Thyroid gland (tissue), 4 donors: Measurements from ENCODE around the gene GLTP. TPM values are rescaled to one million over a fixed set of nuclear protein-coding genes. Genes with fewer than 3 reads are reported as not detected.

Experiments used
- DNase-seq, 2 donors: peaks; one replicate each; pipeline ENCODE4 v3.0.0-alpha.2; 2019
- H3K27ac ChIP-seq, 3 donors: fragments of 200-600 bp; sonication (generic); 1 replicate in 2 of 3; 2 replicates in 1 of 3; pipeline ENCODE4 v1.5.1; 2016 to 2019; ENCODE audit warnings: mild to moderate bottlenecking in 1 of 3, moderate library complexity in 1 of 3
- H3K27me3 ChIP-seq: fragments of 200-600 bp; sonication (generic); one replicate; pipeline ENCODE4 v1.5.1; 2019
- H3K36me3 ChIP-seq, 2 donors: fragments of 200-600 bp; sonication (generic); one replicate each; pipeline ENCODE4 v1.5.1; 2016 to 2019
- H3K4me1 ChIP-seq, 2 donors: fragments of 200-600 bp; sonication (generic); one replicate each; pipeline ENCODE4 v1.5.1; 2017 to 2019
- H3K4me3 ChIP-seq, 3 donors: fragments of 200-600 bp; sonication (generic); replicated peaks in 1 of 3; 1 replicate in 2 of 3; 2 replicates in 1 of 3; pipeline ENCODE4 v1.5.1; 2016; ENCODE audit warnings: mild to moderate bottlenecking in 1 of 3
- H3K9me3 ChIP-seq: fragments of 200-600 bp; sonication (generic); one replicate; pipeline ENCODE4 v1.5.1; 2017
- POLR2A ChIP-seq, 2 donors: fragments of 450-650 bp; IDR thresholded peaks; one replicate each; pipeline ENCODE4 v1.6.1; 2017; ENCODE audit warnings: antibody characterized with exemption in 2 of 2, mild to moderate bottlenecking in 2 of 2, moderate library complexity in 1 of 2
- WGBS, 2 donors: methylation state at CpG; one replicate each; pipeline ENCODE4 v1.1.5; 2017; 5-methylcytosine and 5-hydroxymethylcytosine counted together
- intact Hi-C: fragments of 100-400 bp; cut with DNase I; formaldehyde crosslinking; loops from one replicate; pipeline ENCODE4 v1.15.1; 2023
- total RNA-seq, 4 donors: library from RNA; depleted of rRNA; stranded (reverse); fragments of >200 nt; gene quantifications; one replicate each; pipeline ENCODE4 v1.2.3, GENCODE V29; 2016
- TF ChIP-seq, protein P1 (sequence below), 6 experiments: fragments of 200-600 bp in 3 of 6; fragments of 450-650 bp in 3 of 6; sonication (generic) in 3 of 6; IDR thresholded peaks; one replicate each; pipeline ENCODE4 v1.5.1; 2016 to 2019; ENCODE audit warnings: antibody characterized with exemption in 6 of 6, mild to moderate bottlenecking in 2 of 6, inconsistent platforms in 1 of 6, moderate library complexity in 1 of 6

GLTP gene
- total RNA-seq, 4 donors from 2014 or later = 49.9 to 72.0 (median 60.2) TPM

DNA sequence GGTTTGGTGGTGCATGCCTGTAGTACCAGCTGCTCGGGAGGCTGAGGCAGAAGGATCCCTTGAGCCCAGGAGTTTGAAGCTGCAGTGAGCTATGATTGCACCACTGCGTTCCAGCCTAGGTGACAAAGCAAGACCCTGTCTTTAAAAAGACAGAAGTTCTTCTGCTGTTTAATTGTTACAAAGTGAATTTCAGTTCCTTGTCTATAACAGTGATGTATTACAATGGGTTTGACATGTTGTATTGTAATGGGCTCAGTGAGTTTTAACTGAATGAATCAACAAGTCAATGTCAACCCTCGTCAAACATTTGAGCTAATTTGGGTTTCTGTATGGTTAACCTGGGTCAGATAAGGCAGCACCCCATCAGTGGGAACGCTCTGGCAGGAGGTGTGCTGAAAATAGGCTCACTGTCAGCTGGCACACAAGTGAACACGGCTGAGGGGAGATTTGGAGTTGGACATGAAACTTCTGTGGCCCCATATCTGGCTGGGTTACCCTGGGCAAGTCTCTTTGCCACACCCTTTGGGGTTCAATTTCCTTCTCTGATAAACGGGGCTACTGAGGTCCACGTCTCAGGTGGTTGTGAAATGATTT, 33.1 kb downstream of the GLTP start:
- no peaks in the 10 kb centered on the region for H3K36me3 ChIP-seq
- TF ChIP-seq, protein P1, sequence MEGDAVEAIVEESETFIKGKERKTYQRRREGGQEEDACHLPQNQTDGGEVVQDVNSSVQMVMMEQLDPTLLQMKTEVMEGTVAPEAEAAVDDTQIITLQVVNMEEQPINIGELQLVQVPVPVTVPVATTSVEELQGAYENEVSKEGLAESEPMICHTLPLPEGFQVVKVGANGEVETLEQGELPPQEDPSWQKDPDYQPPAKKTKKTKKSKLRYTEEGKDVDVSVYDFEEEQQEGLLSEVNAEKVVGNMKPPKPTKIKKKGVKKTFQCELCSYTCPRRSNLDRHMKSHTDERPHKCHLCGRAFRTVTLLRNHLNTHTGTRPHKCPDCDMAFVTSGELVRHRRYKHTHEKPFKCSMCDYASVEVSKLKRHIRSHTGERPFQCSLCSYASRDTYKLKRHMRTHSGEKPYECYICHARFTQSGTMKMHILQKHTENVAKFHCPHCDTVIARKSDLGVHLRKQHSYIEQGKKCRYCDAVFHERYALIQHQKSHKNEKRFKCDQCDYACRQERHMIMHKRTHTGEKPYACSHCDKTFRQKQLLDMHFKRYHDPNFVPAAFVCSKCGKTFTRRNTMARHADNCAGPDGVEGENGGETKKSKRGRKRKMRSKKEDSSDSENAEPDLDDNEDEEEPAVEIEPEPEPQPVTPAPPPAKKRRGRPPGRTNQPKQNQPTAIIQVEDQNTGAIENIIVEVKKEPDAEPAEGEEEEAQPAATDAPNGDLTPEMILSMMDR (IDR thresholded peaks at IDR 0.05) = no peak
- no peak for TF ChIP-seq POLR2A (IDR thresholded peaks at IDR 0.05)
- DNase-seq = no peak
- 54 to 66% methylated on average over 7 of the region's 7 CpGs for WGBS, 2 donors
- intact Hi-C loops = no loop called here
- H3K4me1 ChIP-seq = peaks cover 3 to 7% of the 10 kb centered on the region in 2 donors
- H3K27ac ChIP-seq = no peak overlapping the region
- H3K9me3 ChIP-seq = no peaks in the 10 kb centered on the region
- no peaks in the 10 kb centered on the region for H3K27me3 ChIP-seq
- no peak overlapping the region for H3K4me3 ChIP-seq

GRCh38 chr12:109845824-109846205, 34.5 kb downstream of the GLTP start:
- no peak overlapping the region for H3K4me3 ChIP-seq
- intact Hi-C loops = loop anchor here (2.0 kb wide), 1 partner anchor 39 kb away; no protein-coding TSS in a partner anchor
- H3K4me1 ChIP-seq = peaks cover 3 to 7% of the 10 kb centered on the region in 2 donors
- H3K9me3 ChIP-seq = no peaks in the 10 kb centered on the region
- TF ChIP-seq POLR2A (IDR thresholded peaks at IDR 0.05) = no peak
- TF ChIP-seq, protein P1 (IDR thresholded peaks at IDR 0.05) = no peak
- H3K27ac ChIP-seq = no peak overlapping the region
- no peak for DNase-seq
- 80 to 87% methylated on average over 7 of the region's 7 CpGs for WGBS, 2 donors
- H3K27me3 ChIP-seq = no peaks in the 10 kb centered on the region
- H3K36me3 ChIP-seq = no peaks in the 10 kb centered on the region

DNA sequence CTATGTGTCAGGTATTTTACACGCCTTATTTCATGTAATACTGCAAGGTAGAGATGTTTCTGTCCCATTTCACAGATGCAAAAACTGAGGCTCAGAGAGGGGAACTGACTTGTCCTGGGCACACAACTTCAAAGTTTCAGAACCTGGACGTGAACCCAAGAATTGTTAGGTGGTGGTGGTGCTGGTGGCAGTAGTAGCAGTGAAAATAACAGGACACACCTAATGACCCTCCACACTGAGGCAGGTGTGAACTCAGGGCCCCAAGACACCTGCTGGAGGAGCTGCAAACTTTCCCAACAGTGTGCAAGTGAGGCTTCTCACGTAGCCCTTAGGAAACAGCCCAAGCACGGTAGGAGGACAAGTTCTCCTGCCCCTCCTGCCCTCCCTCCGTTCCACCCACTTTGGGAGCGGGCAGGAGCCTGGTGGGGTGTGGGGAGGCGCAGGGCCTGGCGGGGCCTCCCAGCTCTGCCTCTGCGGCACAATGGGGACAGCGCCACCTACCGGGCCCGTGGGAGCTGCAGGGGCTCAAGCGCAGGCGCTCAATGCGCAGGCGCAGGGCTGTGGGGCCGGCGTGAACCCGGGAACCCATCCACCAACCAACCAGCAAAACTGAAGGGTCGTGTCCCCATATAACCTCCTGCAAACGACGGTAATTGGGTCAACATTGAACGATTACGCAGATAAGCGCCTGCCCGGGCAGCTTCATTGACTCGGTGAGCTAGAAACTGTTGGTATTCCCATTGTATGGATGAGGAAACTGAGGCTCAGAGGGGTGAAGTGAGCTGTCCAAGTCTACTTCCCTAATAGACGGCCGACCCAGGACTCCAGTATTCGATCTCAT, 35.1 kb downstream of the GLTP start:
- DNase-seq = peak; percentile 86 to 90
- intact Hi-C loops = loop anchor here (2.0 kb wide), 1 partner anchor 38 kb away; no protein-coding TSS in a partner anchor
- Histone ChIP-seq H3K4me3 (no peak overlapping the region), H3K9me3 (no peaks in the 10 kb centered on the region), H3K27me3 (no peaks in the 10 kb centered on the region), H3K36me3 (no peaks in the 10 kb centered on the region), H3K27ac (no peak overlapping the region), H3K4me1 (peaks cover 3 to 11% of the 10 kb centered on the region in 2 donors)
- TF ChIP-seq, protein P1 (IDR thresholded peaks at IDR 0.05) = peak; percentile 82 to 99 (median 98)
- no peak for TF ChIP-seq POLR2A (IDR thresholded peaks at IDR 0.05)
- 14 to 17% methylated on average over 21 to 22 of the region's 30 CpGs for WGBS, 2 donors

GRCh38 chr12:109844091-109844490, 36.2 kb downstream of the GLTP start:
- TF ChIP-seq, protein P1 (IDR thresholded peaks at IDR 0.05) = no peak
- TF ChIP-seq POLR2A (IDR thresholded peaks at IDR 0.05) = no peak
- DNase-seq = no peak
- Histone ChIP-seq H3K4me1 (peaks cover 3 to 12% of the 10 kb centered on the region in 2 donors), H3K36me3 (no peaks in the 10 kb centered on the region), H3K4me3 (no peak overlapping the region), H3K9me3 (no peaks in the 10 kb centered on the region), H3K27me3 (no peaks in the 10 kb centered on the region), H3K27ac (no peak overlapping the region)
- intact Hi-C loops = loop anchor here (2.0 kb wide), 1 partner anchor 37 kb away; no protein-coding TSS in a partner anchor
- WGBS, 2 donors = 87 to 93% methylated on average over 5 of the region's 5 CpGs

- intact Hi-C loops = no loop called here
- Histone ChIP-seq H3K4me3 (no peak overlapping the region), H3K9me3 (no peaks in the 10 kb centered on the region), H3K27me3 (no peaks in the 10 kb centered on the region), H3K4me1 (peaks cover 3 to 12% of the 10 kb centered on the region in 2 donors), H3K36me3 (no peaks in the 10 kb centered on the region), H3K27ac (no peak overlapping the region)
- DNase-seq = no peak
- 81 to 82% methylated on average over 5 of the region's 5 CpGs for WGBS, 2 donors
- TF ChIP-seq, protein P1 (IDR thresholded peaks at IDR 0.05) = no peak
- no peak for TF ChIP-seq POLR2A (IDR thresholded peaks at IDR 0.05)
Observed at GRCh38 chr12:109842021-109842420, 38.3 kb downstream of the GLTP start.
